ENCODE results near the gene MLLT6. TPM values are rescaled to one million over a fixed set of nuclear protein-coding genes. Genes with fewer than 3 reads are reported as not detected.

MLLT6 gene
- total and polyA plus RNA-seq, 8 donors: 51.3 to 181 (median 68.7) TPM

DNA sequence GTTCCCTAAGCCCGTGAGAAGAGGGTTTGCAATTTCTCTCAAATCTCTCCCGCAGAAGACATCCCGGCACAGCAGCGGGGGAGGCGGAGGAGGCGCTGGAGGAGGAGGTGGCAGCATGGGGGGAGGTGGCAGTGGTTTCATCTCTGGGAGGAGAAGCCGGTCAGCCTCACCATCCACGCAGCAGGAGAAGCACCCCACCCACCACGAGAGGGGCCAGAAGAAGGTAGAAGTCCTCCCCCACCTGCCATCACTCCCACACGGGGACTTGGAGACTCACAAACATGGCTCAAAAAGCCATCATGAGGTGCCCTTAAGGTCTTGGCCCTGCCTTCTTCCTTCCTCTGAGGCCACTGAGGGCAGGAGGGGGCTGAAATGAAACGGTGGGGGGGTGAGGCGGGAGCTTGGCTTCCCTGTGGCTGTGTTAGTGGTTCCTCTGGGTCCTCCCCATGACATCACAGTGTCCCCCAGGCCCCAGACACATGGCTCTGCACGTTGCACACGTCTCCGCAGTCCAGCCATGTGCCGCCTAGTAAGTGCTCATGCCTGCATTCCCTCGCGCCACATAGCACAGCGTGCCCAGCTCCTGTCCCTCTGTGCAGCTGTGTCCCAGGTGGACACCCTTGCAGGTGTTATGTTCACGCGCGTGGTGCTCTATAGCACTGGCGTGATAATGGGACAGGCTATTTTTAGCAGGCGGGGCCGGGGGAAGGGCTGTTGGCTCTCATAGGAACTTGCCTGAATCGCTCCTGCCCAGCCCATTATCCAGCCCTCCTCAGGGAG lies 6.9 kb downstream of the MLLT6 start:
- peak in 3 of 4 donors; percentile 45 to 68 (median 67) for ATAC-seq
- H3K4me1 ChIP-seq: peaks cover 0 to 5% (median 3%) of the 10 kb centered on the region in 3 donors
- no peak overlapping the region for H3K27ac ChIP-seq
- peak in 2 of 6 donors; percentile 44 to 69 for DNase-seq
- WGBS, 2 donors: 53 to 60% methylated on average over 26 of the region's 26 CpGs
- H3K27me3 ChIP-seq: no peaks in the 10 kb centered on the region
- intact Hi-C loops (cut with DNase I): no loop called here
- peaks cover 0 to 21% (median 16%) of the 10 kb centered on the region in 3 donors for H3K36me3 ChIP-seq
- TF ChIP-seq, protein P1, sequence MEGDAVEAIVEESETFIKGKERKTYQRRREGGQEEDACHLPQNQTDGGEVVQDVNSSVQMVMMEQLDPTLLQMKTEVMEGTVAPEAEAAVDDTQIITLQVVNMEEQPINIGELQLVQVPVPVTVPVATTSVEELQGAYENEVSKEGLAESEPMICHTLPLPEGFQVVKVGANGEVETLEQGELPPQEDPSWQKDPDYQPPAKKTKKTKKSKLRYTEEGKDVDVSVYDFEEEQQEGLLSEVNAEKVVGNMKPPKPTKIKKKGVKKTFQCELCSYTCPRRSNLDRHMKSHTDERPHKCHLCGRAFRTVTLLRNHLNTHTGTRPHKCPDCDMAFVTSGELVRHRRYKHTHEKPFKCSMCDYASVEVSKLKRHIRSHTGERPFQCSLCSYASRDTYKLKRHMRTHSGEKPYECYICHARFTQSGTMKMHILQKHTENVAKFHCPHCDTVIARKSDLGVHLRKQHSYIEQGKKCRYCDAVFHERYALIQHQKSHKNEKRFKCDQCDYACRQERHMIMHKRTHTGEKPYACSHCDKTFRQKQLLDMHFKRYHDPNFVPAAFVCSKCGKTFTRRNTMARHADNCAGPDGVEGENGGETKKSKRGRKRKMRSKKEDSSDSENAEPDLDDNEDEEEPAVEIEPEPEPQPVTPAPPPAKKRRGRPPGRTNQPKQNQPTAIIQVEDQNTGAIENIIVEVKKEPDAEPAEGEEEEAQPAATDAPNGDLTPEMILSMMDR (IDR thresholded peaks at IDR 0.05): no peak
- FAIRE-seq: no peak
- no peaks in the 10 kb centered on the region for H3K9me3 ChIP-seq
- H3K4me3 ChIP-seq: no peak overlapping the region

GRCh38 chr17:38712593-38712992 lies 7.5 kb downstream of the MLLT6 start:
- 92 to 94% methylated on average over 10 of the region's 10 CpGs for WGBS, 2 donors
- Histone ChIP-seq H3K27me3 (no peaks in the 10 kb centered on the region), H3K4me1 (peaks cover 0 to 5% (median 0%) of the 10 kb centered on the region in 3 donors), H3K36me3 (peaks cover 0 to 21% (median 16%) of the 10 kb centered on the region in 3 donors), H3K4me3 (no peak overlapping the region), H3K9me3 (no peaks in the 10 kb centered on the region), H3K27ac (no peak overlapping the region)
- FAIRE-seq (no peak), ATAC-seq (no peak), DNase-seq (no peak)
- TF ChIP-seq, protein P1 (IDR thresholded peaks at IDR 0.05): no peak
- intact Hi-C loops (cut with DNase I): no loop called here

- H3K36me3 ChIP-seq: peaks cover 0 to 21% (median 16%) of the 10 kb centered on the region in 3 donors
- ATAC-seq (no peak), FAIRE-seq (no peak), DNase-seq (no peak)
- H3K4me1 ChIP-seq: peaks cover 0 to 5% (median 0%) of the 10 kb centered on the region in 3 donors
- intact Hi-C loops (cut with DNase I): no loop called here
- no peak overlapping the region for H3K27ac ChIP-seq
- no peaks in the 10 kb centered on the region for H3K9me3 ChIP-seq
- WGBS, 2 donors: 76 to 80% methylated on average over 11 of the region's 11 CpGs
- H3K4me3 ChIP-seq: no peak overlapping the region
- TF ChIP-seq, protein P1 (IDR thresholded peaks at IDR 0.05): no peak
- no peaks in the 10 kb centered on the region for H3K27me3 ChIP-seq
Measured at GRCh38 chr17:38713456-38714075, 8.5 kb downstream of the MLLT6 start.

- Histone ChIP-seq H3K27ac (no peak overlapping the region), H3K4me3 (no peak overlapping the region), H3K4me1 (peaks cover 0 to 5% (median 0%) of the 10 kb centered on the region in 3 donors), H3K36me3 (peaks cover 0 to 31% (median 16%) of the 10 kb centered on the region in 3 donors), H3K9me3 (no peaks in the 10 kb centered on the region), H3K27me3 (no peaks in the 10 kb centered on the region)
- DNase-seq (peak in 1 of 6 donors; percentile 17), ATAC-seq (no peak), FAIRE-seq (no peak)
- intact Hi-C loops (cut with DNase I): no loop called here
- TF ChIP-seq, protein P1 (IDR thresholded peaks at IDR 0.05): no peak
- 89 to 95% methylated on average over 9 of the region's 9 CpGs for WGBS, 2 donors
Measured at GRCh38 chr17:38715216-38715943, 10.3 kb downstream of the MLLT6 start.

Data from pancreas (tissue), 10 donors.